ENCODE measurements around the gene PPP1R1C. TPM values are rescaled to one million over a fixed set of nuclear protein-coding genes. Genes with fewer than 3 reads are reported as not detected.

PPP1R1C gene
- total RNA-seq, 4 donors from 2014 or later: 3.7 to 7.9 TPM; not detected in 2

DNA sequence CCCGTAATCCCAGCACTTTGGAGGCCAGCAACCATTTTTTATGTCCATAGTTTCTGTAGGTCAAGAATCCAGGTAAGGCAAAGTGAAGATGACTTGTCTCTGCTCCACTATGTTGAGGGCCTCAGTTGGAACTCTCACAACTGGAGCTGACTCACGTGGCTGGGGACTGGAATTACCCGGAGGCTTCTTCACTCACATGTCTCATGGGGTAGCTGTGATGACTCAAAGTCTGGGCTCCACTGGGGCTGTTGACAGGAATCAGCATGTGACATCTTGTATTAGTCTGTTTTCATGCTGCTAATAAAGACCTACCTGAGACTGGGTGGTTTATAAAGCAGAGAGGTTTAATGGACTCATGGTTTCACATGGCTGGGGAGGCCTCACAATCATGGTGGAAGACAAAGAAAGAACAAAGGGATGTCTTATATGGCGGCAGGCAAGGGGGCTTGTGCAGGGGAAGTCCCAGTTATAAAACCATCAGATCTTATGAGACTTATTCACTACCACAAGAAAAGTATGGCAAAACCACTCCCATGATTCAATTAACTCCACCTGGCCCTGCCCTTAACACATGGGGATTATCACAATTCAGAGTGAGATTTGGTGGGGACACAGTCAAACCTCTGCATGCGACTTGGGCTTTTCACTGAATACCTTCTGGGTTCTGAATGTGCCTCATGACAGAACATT lies 7.8 kb upstream of the PPP1R1C start:
- TF ChIP-seq, protein P1, sequence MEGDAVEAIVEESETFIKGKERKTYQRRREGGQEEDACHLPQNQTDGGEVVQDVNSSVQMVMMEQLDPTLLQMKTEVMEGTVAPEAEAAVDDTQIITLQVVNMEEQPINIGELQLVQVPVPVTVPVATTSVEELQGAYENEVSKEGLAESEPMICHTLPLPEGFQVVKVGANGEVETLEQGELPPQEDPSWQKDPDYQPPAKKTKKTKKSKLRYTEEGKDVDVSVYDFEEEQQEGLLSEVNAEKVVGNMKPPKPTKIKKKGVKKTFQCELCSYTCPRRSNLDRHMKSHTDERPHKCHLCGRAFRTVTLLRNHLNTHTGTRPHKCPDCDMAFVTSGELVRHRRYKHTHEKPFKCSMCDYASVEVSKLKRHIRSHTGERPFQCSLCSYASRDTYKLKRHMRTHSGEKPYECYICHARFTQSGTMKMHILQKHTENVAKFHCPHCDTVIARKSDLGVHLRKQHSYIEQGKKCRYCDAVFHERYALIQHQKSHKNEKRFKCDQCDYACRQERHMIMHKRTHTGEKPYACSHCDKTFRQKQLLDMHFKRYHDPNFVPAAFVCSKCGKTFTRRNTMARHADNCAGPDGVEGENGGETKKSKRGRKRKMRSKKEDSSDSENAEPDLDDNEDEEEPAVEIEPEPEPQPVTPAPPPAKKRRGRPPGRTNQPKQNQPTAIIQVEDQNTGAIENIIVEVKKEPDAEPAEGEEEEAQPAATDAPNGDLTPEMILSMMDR (IDR thresholded peaks at IDR 0.05; ENCODE audit: low read depth): no peak

DNA sequence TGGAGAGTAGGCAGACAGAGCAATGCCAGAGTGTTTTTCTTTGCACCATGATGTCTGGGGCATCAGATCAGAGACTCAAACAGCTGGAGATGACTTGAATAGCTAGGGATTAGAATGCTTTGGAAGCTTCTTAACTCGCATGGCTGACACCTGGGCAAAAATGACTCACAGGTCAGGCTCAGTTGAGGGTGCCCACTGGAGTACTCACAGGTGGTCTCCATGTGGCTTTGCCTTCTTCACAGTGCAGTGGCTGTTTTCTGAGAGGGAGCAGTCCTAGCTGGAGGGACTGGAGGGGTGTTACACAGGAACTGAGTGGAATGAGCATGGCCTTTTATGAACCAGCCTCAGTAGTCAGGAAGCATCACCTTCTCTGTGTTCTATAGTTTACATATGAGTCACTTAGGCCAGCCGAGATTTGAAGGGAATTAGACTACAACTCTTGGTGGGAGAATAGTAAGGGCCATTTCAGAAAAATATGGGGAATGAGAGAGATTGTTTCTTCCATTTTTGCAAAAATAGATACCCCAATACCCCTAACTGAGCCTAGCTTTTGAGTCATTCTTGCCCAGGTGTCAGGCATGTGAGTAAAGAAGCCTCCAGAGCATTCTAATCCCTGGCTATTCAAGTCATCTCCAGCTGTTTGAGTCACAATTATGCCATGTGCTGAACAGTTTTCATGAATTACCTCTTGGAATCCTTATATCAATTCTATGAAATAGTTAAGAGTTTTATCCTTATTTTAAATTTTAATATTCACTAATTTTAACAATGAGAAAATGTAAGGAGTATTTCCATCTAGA lies 7.1 kb upstream of the PPP1R1C start:
- TF ChIP-seq, protein P1 (IDR thresholded peaks at IDR 0.05; ENCODE audit: low read depth): no peak

DNA sequence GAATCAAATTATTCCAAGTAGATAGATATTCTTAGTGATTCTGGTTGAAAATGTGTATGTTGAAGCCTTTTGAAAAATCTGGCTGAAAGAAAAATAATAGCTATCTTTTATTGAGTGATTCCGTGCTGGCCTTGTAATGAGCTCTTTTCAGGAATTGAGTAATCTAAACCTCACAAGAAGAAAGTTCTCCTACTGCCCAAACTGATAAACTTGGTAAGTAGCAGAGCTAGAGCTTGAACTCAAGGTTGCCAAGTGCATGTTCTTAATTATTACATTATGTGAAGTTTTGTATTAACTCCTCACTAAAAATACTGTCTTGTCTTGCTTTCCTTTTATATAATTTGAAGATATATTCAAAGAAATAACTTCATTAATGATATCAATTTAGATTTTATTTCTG lies 1.6 kb upstream of the PPP1R1C start:
- TF ChIP-seq, protein P1 (IDR thresholded peaks at IDR 0.05; ENCODE audit: low read depth): no peak

DNA sequence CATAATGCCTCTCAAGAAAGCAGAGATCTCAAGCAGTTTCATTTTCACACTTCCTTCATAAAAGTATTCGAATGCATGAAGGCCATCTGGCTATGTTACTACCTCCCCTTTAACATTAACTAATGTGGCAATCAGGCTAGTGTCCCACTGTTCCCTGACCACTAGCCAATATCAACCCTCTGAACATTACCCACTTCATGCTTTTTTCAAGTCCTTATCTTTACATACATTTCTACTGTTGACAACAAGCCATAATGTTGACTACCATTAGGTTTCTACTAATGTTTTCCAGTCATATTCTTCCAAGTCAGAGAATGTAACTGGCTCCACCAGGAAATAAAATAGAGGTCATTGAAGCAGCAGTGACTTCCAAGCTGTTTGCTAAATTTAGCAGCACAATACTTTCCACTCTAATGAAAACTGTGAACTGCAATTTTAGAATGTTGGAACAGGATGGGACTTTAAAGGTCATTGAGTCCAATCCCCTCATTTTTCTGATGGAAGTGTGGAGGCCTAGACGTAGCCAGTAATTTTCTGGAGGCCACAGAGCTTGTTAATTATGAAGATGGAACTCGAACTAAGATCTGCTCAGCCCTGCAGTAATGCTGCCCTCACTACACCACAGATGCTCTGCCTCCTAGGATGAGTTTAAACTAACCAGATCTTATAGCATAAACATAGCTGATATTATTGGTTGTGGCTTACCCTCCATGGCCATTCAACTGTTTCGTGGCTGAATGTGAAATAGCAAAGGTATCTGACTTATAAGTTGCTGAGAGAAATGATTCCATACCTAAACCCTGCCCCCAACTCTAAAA lies 630 bp upstream of the PPP1R1C start:
- TF ChIP-seq, protein P1 (IDR thresholded peaks at IDR 0.05; ENCODE audit: low read depth): no peak

DNA sequence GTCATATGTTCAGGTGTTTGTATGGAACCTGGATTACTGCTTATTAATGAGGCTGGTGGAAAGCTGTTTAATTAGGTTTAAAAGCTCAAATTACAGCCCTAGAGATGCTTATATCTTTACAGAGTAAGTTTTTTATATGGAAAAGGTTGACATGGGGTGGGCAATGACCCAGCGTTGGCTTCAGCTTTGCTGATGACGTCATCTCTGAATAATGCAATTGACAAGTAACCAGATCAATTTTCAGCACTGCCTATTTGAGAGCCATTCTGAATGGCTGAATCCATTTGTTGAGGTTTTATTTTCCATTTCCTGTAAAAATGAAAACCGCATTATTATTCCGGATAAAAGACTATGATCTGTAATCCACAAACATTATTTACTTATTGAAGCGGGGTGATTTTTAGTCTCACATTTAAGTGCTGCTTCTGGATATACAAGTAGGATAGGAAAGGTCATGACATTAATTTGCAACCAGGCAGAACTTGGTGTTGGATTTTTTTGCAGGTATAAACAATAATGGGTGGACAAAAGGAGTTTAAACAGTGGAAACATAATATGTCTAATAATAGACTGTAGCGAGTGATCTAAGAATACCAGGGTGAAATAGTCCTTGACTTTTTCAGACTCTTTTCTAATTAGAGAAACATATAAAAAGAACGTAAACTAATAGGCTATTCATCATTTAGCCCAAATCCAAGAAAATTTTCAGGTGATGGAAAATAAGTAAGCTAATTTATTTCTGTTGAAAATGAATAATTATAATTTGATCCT lies 2.7 kb downstream of the PPP1R1C start:
- TF ChIP-seq, protein P1 (IDR thresholded peaks at IDR 0.05; ENCODE audit: low read depth): no peak

DNA sequence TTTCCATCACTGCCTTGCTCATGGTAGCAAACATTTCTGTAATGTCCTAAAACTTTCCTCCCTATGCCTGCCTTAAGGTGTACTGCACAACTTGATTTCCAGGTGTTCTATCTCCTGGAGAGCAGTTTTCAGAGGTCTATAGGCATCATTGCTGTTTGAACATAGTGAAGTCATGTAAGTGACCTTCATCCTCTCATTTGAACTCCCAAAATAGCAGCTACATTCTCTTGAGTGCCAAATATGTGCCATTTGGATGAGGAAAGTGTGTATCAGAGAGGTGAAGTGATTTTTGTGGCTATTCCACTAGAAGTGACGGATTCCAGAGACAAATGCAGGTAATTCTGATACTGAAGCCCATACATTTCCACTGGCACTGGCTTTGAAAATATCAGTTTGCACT lies 3.4 kb downstream of the PPP1R1C start:
- TF ChIP-seq, protein P1 (IDR thresholded peaks at IDR 0.05; ENCODE audit: low read depth): no peak

Data from subcutaneous adipose tissue (tissue), 4 donors.